ENCODE results near the gene LHX1. TPM values are rescaled to one million over a fixed set of nuclear protein-coding genes. Genes with fewer than 3 reads are reported as not detected.

The LHX1 gene
- total RNA-seq, 2 experiments from 2014 or later: not detected

- no peak for DNase-seq (ENCODE audit: low spot score)
- H3K36me3 ChIP-seq (ENCODE audit: insufficient read depth, low read length): no peaks in the 10 kb centered on the region
- no peaks in the 10 kb centered on the region for H3K9me3 ChIP-seq (ENCODE audit: low read length)
- H3K79me2 ChIP-seq (ENCODE audit: insufficient read depth, low read depth, low read length): no peaks in the 10 kb centered on the region
- H3K4me1 ChIP-seq (ENCODE audit: insufficient read depth, low read length, poor library complexity, severe bottlenecking): peaks cover 15% of the 10 kb centered on the region
- no TSS peak for BruUV-seq (replicated peaks)
- no peak for TF ChIP-seq EZH2phosphoT487 (IDR thresholded peaks at IDR 0.05; ENCODE audit: borderline replicate concordance, low read depth, low read length)
- TF ChIP-seq CTCF (conservative IDR thresholded peaks at IDR 0.05; ENCODE audit: low read length): no peak
- H3K9me2 ChIP-seq (ENCODE audit: insufficient read depth, low read length): no peaks in the 10 kb centered on the region
- H2AFZ ChIP-seq (ENCODE audit: low read length): no peak overlapping the region
- no peak overlapping the region for H3K4me3 ChIP-seq (ENCODE audit: low read depth, low read length, poor library complexity, severe bottlenecking)
- CTCF ChIA-PET (ENCODE audit: unreplicated experiment): no interaction called here
- no peak overlapping the region for H3K4me2 ChIP-seq (ENCODE audit: low read length)
- H3K27ac ChIP-seq (ENCODE audit: low read depth, low read length, poor library complexity, severe bottlenecking): no peak overlapping the region
- intact Hi-C loops (cut with micrococcal nuclease; ENCODE audit: unreplicated experiment): no loop called here
- H4K20me1 ChIP-seq (ENCODE audit: insufficient read depth, low read length): no peaks in the 10 kb centered on the region
- POLR2A ChIA-PET: no interaction called here
These were observed 11.0 kb upstream of the LHX1 start for GRCh38 chr17:36926226-36926625.

GRCh38 chr17:36926701-36927100, 10.6 kb upstream of the LHX1 start:
- POLR2A ChIA-PET: no interaction called here
- Histone ChIP-seq H3K4me1 (ENCODE audit: insufficient read depth, low read length, poor library complexity, severe bottlenecking) (peaks cover 15% of the 10 kb centered on the region), H3K9me3 (ENCODE audit: low read length) (no peaks in the 10 kb centered on the region), H3K79me2 (ENCODE audit: insufficient read depth, low read depth, low read length) (no peaks in the 10 kb centered on the region), H4K20me1 (ENCODE audit: insufficient read depth, low read length) (no peaks in the 10 kb centered on the region), H3K36me3 (ENCODE audit: insufficient read depth, low read length) (no peaks in the 10 kb centered on the region), H3K4me3 (ENCODE audit: low read depth, low read length, poor library complexity, severe bottlenecking) (no peak overlapping the region), H2AFZ (ENCODE audit: low read length) (no peak overlapping the region), H3K9me2 (ENCODE audit: insufficient read depth, low read length) (no peaks in the 10 kb centered on the region), H3K27ac (ENCODE audit: low read depth, low read length, poor library complexity, severe bottlenecking) (no peak overlapping the region), H3K4me2 (ENCODE audit: low read length) (no peak overlapping the region)
- no peak for DNase-seq (ENCODE audit: low spot score)
- CTCF ChIA-PET (ENCODE audit: unreplicated experiment): no interaction called here
- TF ChIP-seq CTCF (conservative IDR thresholded peaks at IDR 0.05; ENCODE audit: low read length): no peak
- TF ChIP-seq EZH2phosphoT487 (IDR thresholded peaks at IDR 0.05; ENCODE audit: borderline replicate concordance, low read depth, low read length): no peak
- BruUV-seq (replicated peaks): no TSS peak
- intact Hi-C loops (cut with micrococcal nuclease; ENCODE audit: unreplicated experiment): no loop called here

DNA sequence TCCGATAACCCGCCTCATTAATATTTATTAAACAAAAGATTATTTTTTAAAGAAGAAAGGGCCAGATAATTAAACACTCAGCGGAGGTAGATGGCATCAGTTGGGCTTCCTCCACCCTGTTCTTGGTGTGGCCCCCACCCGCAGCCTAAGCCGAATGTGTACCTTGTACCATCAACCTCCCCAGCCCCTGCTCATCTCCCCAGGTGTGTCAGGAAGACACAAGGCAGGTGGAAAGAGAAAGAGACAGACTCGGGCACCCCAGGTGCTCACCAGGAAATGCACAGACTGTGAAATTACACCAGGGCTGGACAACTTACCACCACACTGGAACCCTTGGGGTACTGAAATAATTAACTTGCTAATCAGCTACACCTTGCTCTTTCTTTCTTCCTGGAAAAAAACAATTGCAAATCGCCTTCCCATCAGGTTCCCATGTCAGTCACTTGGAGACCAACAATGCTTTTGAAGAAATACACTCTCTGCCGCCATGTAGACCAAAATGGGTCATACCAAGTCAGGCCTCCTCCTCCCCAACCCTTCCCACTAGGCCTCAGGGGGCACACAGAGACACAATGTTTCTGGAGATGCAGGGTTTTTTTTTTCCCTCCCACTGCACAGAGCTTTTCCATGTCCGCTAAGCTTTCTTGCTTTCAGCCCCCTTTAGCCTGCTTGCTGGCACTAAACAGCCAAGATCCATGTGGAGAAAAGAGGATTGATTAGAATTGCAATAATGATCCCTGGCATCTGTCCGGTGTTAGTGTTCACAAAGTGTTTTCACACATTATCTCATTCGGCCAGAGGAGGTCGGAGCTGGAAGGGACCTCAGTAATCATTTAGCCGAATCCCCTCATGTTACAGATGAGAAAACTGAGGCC, 8.6 kb upstream of the LHX1 start:
- peak overlapping the region; percentile 20 for H3K4me3 ChIP-seq (ENCODE audit: low read depth, low read length, poor library complexity, severe bottlenecking)
- TF ChIP-seq CTCF (conservative IDR thresholded peaks at IDR 0.05; ENCODE audit: low read length) (no peak), EZH2phosphoT487 (IDR thresholded peaks at IDR 0.05; ENCODE audit: borderline replicate concordance, low read depth, low read length) (no peak)
- intact Hi-C loops (cut with micrococcal nuclease; ENCODE audit: unreplicated experiment): no loop called here
- H4K20me1 ChIP-seq (ENCODE audit: insufficient read depth, low read length): no peaks in the 10 kb centered on the region
- no peaks in the 10 kb centered on the region for H3K79me2 ChIP-seq (ENCODE audit: insufficient read depth, low read depth, low read length)
- H3K4me2 ChIP-seq (ENCODE audit: low read length): peak overlapping the region; percentile 50
- no peak overlapping the region for H3K27ac ChIP-seq (ENCODE audit: low read depth, low read length, poor library complexity, severe bottlenecking)
- ChIA-PET POLR2A (interaction anchor here (0.7 kb wide), 1 partner anchor 71 kb away, joined by 3 read pairs; no protein-coding TSS in a partner anchor), CTCF (ENCODE audit: unreplicated experiment) (no interaction called here)
- H3K36me3 ChIP-seq (ENCODE audit: insufficient read depth, low read length): no peaks in the 10 kb centered on the region
- no peaks in the 10 kb centered on the region for H3K9me2 ChIP-seq (ENCODE audit: insufficient read depth, low read length)
- peak; percentile 16 for DNase-seq (ENCODE audit: low spot score)
- H2AFZ ChIP-seq (ENCODE audit: low read length): peak overlapping the region; percentile 77; the same call in 1 of the 2 replicates
- no TSS peak for BruUV-seq (replicated peaks)
- no peaks in the 10 kb centered on the region for H3K9me3 ChIP-seq (ENCODE audit: low read length)
- peaks cover 15% of the 10 kb centered on the region for H3K4me1 ChIP-seq (ENCODE audit: insufficient read depth, low read length, poor library complexity, severe bottlenecking)

Measured in OCI-LY7 (cell line).